Right atrium auricular region (tissue), 2 donors: ENCODE data around the gene HOXA7. TPM values are rescaled to one million over a fixed set of nuclear protein-coding genes. Genes with fewer than 3 reads are reported as not detected.
A peak's percentile ranks its signal among the peaks of the same experiment; 100 is the strongest.

Experiments
- DNase-seq: peaks from one replicate; pipeline ENCODE4 v3.0.0-alpha.2; 2019; ENCODE audit warnings: low spot score
- H3K27ac ChIP-seq, 2 donors: fragments of 200-600 bp; sonication (generic); 1 replicate in 1 of 2; 2 replicates in 1 of 2; pipeline ENCODE4 v1.5.1; 2016 to 2019
- H3K27me3 ChIP-seq, 2 donors: fragments of 200-600 bp; sonication (generic); one replicate each; pipeline versions ENCODE4 v1.5.1 to v1.6.0; 2017 to 2019
- H3K36me3 ChIP-seq: fragments of 200-600 bp; sonication (generic); one replicate; pipeline ENCODE4 v1.5.1; 2016
- H3K4me1 ChIP-seq, 2 donors: fragments of 200-600 bp; sonication (generic); one replicate each; pipeline versions ENCODE4 v1.5.1 to v1.6.0; 2017 to 2019
- H3K4me3 ChIP-seq, 2 donors: fragments of 200-600 bp; sonication (generic); 1 replicate in 1 of 2; 2 replicates in 1 of 2; pipeline ENCODE4 v1.5.1; 2017 to 2019; ENCODE audit warnings: mild to moderate bottlenecking in 1 of 2, moderate library complexity in 1 of 2
- H3K9me3 ChIP-seq, 2 donors: fragments of 200-600 bp; sonication (generic); one replicate each; pipeline ENCODE4 v1.5.1; 2019
- CTCF ChIP-seq, 2 donors: fragments of 200-600 bp; sonication (generic); IDR thresholded peaks; one replicate each; pipeline ENCODE4 v1.5.1; 2019; ENCODE audit warnings: antibody characterized with exemption in 2 of 2
- total RNA-seq, 2 donors: library from RNA; depleted of rRNA; stranded (reverse); fragments of >200 nt; gene quantifications; one replicate each; pipeline ENCODE4 v1.1.0, GENCODE V29; 2016

HOXA7 gene
- total RNA-seq, 2 donors from 2014 or later = not detected

GRCh38 chr7:27179503-27180430 is 23.3 kb upstream of the HOXA7 start:
- Histone ChIP-seq H3K36me3 (no peaks in the 10 kb centered on the region), H3K4me3 (no peak overlapping the region), H3K27ac (no peak overlapping the region), H3K9me3 (no peaks in the 10 kb centered on the region), H3K4me1 (peaks cover 0 to 29% of the 10 kb centered on the region in 2 donors), H3K27me3 (peaks cover 55 to 83% of the 10 kb centered on the region in 2 donors)
- no peak for DNase-seq
- TF ChIP-seq CTCF (IDR thresholded peaks at IDR 0.05) = peak; percentile 65 to 73

- H3K27ac ChIP-seq = no peak overlapping the region
- H3K4me3 ChIP-seq = no peak overlapping the region
- H3K36me3 ChIP-seq = no peaks in the 10 kb centered on the region
- H3K27me3 ChIP-seq = peaks cover 57 to 83% of the 10 kb centered on the region in 2 donors
- no peak for DNase-seq
- TF ChIP-seq CTCF (IDR thresholded peaks at IDR 0.05) = no peak
- peaks cover 0 to 29% of the 10 kb centered on the region in 2 donors for H3K4me1 ChIP-seq
- H3K9me3 ChIP-seq = no peaks in the 10 kb centered on the region
These were observed 22.6 kb upstream of the HOXA7 start for GRCh38 chr7:27179030-27179429.

GRCh38 chr7:27178366-27178765 is 21.9 kb upstream of the HOXA7 start:
- H3K27me3 ChIP-seq = peaks cover 55 to 82% of the 10 kb centered on the region in 2 donors
- H3K27ac ChIP-seq = no peak overlapping the region
- H3K4me3 ChIP-seq = no peak overlapping the region

GRCh38 chr7:27177795-27178320 is 21.4 kb upstream of the HOXA7 start:
- Histone ChIP-seq H3K27ac (no peak overlapping the region), H3K4me1 (peaks cover 0 to 29% of the 10 kb centered on the region in 2 donors), H3K36me3 (no peaks in the 10 kb centered on the region), H3K9me3 (no peaks in the 10 kb centered on the region), H3K4me3 (no peak overlapping the region), H3K27me3 (peaks cover 53 to 82% of the 10 kb centered on the region in 2 donors)
- no peak for TF ChIP-seq CTCF (IDR thresholded peaks at IDR 0.05)
- no peak for DNase-seq

More at GRCh38 chr7:27178366-27178765, 21.9 kb upstream of the HOXA7 start:
- Histone ChIP-seq H3K36me3 (no peaks in the 10 kb centered on the region), H3K9me3 (no peaks in the 10 kb centered on the region), H3K4me1 (peaks cover 0 to 29% of the 10 kb centered on the region in 2 donors)
- no peak for DNase-seq
- no peak for TF ChIP-seq CTCF (IDR thresholded peaks at IDR 0.05)

- H3K36me3 ChIP-seq = no peaks in the 10 kb centered on the region
- no peak for TF ChIP-seq CTCF (IDR thresholded peaks at IDR 0.05)
- H3K4me3 ChIP-seq = no peak overlapping the region
- H3K9me3 ChIP-seq = no peaks in the 10 kb centered on the region
- peaks cover 56 to 82% of the 10 kb centered on the region in 2 donors for H3K27me3 ChIP-seq
- no peak overlapping the region for H3K27ac ChIP-seq
- H3K4me1 ChIP-seq = peaks cover 0 to 36% of the 10 kb centered on the region in 2 donors
- DNase-seq = no peak
These were observed 20.7 kb upstream of the HOXA7 start for GRCh38 chr7:27176962-27177794.
